GM18508 (cell line): ENCODE data around the gene CDK14.
A peak's percentile ranks its signal among the peaks of the same experiment; 100 is the strongest.
"Not testable (repeated sequence)": the region's sequence is repeated elsewhere in the genome, so short reads cannot be mapped to it uniquely, and the experiment has no call there.

Source experiments
- ATAC-seq: cut with Tn5 transposase; IDR thresholded peaks from one replicate; pipeline ENCODE4 v1.9.1; 2021; ENCODE audit warnings: moderate number of reproducible peaks; ENCODE audit not compliant: insufficient read depth, unreplicated experiment

Gene CDK14

DNA sequence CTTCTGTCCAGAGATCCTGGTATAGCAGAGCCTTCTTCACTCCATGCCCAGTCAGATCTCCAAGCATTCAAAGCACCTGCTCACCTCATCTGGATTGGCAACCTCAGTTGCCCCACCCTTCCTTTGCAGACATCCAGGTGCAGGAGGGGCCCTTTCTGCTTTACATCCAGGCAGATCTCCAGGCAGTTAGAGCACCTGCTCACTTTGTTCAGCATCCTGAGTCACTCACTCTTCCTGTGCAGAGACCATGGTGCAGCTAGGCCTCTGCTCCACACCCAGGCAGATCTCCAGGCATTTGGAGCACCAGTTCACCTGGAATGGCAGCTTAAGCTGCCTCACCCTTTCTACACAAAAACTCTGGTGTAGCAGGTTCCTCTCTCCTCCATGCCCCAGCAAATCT lies 153.1 kb downstream of the CDK14 start:
- ATAC-seq = no peak

DNA sequence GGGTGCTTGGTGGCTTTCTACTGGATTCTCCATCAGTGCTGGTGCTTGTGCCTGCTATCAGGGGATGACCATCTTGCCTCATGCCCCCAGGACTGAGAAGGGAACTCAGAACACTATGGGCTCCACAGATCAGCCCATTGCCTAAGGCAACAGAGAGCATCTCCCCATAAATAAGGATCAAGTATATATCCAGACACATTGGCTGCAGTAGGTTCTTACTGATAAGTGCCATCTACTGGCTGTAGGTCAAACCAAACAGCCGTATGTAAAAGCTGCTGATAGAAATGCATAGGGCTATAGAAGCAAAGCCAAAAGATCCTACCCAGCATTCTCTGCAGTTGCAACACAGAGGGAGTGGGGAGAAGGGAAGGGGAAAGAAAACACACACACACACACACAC lies 153.7 kb downstream of the CDK14 start:
- no peak for ATAC-seq

DNA sequence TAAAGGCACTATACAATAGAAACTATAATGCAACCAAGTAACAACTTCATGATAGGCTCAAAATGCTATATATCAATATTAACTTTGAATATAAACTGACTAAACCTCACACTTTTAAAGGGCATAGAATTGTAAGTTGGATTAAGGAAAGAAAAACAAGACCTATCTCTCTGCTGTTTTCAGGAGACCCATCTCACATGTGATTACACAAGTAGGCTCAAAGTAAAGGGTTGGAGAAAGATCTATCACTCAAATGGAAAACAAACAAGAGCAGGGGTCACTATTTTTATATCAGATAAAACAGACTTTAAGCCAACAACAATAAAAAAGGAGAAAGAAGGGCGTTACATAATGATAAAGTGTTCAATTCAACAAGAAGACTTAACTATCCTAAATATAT lies 155.5 kb downstream of the CDK14 start:
- no peak for ATAC-seq

DNA sequence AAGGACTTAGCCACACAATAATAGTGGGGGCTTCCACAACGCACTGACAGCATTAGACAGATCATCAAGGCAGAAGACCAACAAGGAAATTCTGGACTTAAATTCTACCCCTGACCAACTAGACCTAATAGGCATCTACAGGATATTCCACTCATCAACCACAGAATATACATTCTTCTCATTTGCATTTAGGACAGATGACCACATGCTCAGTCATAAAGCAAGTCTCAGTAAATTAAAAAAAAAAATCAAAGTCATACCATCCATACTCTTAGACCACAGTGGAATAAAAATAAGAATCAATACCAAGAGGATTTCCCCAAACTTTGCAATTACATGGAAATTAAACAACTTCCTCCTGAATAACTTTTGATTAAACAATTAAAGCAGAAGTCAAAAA lies 155.9 kb downstream of the CDK14 start:
- peak; percentile 57 for ATAC-seq

DNA sequence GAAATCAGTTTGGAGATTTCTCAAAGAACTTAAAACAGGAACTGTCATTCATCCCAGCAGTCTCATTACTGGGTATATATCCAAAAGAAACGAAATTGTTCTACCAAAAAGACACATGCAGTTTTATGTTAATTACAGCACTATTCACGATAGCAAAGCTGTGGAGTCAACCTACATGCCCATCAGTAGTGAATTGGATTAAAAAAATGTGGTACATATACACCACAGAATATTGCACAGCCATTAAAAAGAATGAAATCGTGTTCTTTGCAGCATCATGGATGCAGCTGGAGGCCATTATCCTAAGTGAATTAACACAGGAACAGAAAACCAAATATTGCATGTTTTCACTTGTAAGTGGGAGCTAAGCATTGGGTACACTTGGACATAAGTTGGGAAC lies 158.9 kb downstream of the CDK14 start:
- no peak for ATAC-seq

DNA sequence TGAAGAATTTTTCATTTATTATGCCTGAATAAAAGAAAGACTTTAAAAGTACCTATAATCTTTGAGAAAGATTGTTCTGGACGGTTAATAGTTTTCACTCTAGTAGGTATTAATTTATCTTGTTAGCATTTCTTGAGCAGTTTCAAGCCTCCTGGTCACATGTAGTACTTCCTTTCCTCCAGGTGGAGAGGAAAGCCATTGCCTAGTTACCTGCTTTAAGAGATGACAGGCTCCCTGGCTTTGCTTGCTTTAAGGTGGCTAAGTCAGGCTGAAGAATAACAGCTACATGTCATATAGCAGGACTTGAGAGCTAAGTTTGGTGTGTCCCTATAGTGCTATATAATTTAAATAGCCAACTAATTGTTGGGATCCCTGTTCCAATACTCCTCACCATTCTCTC lies 160.2 kb downstream of the CDK14 start:
- ATAC-seq = no peak

DNA sequence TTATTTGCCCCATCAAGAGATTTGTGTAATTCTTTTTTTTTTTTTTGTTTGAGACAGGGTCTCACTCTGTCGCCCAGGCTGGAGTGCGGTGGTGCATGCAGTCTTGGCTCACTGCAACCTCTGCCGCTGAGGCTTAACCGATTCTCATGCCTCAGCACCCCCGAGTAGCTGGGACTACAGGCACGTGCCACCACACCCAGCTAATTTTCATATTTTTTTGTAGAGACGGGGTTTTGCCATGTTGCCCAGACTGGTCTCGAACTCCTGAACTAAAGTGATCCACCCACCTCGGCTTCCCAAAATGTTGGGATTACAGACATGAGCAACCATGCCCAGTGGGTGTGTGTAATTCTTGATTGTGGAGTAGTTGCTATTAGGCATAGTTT lies 161.4 kb downstream of the CDK14 start:
- not testable (repeated sequence) for ATAC-seq

DNA sequence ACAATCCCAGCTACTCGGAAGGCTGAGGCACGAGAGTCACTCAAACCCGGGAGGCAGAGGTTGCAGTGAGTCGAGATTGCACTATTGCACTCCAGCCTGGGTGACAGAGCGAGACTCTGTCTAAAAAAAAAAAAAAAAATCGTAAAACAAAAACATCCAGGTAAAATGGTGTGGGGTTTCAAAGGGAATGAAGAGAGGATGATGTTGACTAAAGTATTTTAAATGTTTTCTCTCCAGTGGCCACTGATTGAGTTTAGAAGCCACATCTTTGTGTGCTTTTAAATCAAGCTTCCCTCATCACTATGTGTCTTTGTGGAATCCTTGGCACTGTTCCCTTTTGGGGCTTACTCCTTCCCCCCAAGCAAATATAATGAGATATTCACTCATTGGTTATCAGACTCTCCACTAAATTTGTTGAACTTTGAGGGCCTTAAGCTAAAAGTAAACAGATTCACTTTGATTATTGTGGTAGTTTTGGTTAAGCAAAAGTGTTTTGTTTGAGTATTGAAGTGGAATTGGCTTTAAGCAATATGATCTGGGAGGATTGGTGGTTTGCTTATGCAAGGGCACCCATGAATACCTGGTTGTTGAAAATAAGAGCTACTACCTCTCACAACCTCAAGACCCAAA lies 162.9 kb downstream of the CDK14 start:
- no peak for ATAC-seq

DNA sequence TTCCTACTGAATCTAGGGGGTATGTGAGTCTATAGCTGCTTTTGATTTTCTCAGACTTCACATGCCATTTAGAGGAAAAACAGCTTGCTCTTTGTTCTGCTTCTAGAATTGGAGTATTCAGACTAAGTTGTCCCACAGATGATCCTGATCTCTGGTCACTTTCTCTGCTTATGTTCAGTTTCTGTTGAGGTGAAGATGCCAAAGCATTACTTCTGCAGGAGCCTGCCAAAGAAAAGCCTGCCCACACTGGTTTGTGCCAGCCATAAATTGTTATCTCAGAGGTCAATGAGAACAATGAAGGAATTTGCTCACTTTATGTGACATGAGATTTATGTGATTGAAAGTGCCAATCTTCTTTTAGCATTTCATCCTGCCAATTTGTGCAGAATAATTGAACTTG lies 163.6 kb downstream of the CDK14 start:
- ATAC-seq = no peak

DNA sequence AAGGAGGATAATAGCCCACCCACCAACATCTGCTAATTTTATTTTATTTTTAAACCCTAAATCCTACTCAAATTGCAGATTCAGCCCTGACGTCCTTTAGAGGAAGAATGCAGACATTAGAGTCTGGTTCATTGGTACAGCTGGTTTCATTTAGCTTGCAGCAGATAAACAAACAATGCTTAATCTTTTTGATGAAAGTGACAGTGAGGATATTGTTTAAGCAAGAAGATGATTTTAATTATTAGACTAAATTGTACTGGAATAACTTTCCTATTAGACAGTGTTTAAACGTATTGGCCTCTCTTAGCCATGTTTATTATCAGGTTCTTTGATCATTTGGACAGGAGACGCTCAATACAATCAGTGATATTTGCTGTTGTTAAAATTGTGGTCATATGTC lies 164.8 kb downstream of the CDK14 start:
- ATAC-seq = no peak

DNA sequence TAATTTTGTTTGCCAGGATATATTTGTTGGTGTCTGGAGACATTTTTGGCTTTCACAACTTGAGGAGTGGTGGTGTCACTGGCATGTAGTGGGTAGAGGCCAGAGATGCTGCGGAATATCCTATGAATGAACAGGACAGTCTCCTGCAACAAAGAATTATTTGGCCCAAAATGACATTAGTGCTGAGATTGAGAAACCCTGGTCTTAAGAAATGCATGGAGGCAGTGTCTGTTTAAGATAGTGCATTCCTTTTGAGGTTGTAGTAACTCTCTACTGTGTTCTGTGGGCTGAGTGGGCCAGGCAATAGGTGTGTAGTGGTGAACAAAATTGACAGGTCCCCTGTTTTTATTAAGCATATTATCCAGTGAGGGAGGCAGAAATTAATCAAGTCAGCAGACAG lies 165.5 kb downstream of the CDK14 start:
- no peak for ATAC-seq

DNA sequence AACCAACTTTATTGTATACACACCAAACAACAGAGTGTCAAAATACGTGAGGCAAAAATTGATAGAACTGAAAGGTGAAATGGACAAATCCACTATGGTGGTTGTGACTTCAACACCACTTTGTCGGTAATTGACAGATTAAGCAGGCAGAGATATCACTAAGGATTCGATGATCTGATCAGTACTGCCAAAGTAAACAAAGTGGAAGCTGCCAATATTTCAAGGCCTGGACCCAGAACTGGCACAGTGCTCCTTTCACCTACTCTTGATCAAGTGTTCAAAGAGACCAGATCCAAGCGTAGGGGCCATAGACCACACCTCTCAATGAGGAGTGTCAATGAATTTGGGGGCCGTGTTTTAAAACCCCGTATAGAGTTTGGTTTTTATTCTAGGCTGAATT lies 167.0 kb downstream of the CDK14 start:
- no peak for ATAC-seq

DNA sequence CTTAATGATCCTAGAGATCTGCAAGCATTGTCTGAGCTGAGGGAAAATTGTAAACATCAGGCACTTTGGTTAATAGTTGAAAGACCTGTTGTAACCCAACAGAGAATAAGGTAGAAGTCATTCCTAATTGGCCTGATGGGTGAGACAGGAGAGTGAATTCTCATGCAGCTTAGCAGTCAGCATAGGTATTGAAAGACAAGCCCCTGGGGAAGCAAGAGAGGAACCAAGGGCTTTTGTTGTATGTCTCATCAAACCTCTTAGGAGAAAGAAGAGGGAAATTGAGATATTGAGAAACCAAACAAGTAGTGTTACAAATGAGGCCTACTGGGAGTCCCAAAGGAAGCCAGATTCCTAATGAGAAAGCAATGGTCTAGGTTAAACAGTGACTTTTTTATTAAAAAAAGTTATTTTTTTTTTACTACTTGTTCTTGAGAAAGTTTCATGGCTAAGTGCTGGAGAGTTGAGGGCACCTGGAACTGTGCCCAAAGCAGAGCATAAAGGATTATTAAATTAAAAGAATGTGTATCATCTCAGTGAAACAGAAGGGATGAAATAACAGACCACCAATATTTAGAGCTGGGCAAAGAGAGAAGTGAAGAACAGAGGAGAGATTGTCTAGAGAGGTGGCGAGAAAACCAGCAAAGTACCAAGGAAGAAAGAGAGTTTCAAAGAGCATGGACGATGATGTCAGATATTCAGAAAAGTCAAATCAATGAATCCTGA lies 168.9 kb downstream of the CDK14 start:
- ATAC-seq = no peak

DNA sequence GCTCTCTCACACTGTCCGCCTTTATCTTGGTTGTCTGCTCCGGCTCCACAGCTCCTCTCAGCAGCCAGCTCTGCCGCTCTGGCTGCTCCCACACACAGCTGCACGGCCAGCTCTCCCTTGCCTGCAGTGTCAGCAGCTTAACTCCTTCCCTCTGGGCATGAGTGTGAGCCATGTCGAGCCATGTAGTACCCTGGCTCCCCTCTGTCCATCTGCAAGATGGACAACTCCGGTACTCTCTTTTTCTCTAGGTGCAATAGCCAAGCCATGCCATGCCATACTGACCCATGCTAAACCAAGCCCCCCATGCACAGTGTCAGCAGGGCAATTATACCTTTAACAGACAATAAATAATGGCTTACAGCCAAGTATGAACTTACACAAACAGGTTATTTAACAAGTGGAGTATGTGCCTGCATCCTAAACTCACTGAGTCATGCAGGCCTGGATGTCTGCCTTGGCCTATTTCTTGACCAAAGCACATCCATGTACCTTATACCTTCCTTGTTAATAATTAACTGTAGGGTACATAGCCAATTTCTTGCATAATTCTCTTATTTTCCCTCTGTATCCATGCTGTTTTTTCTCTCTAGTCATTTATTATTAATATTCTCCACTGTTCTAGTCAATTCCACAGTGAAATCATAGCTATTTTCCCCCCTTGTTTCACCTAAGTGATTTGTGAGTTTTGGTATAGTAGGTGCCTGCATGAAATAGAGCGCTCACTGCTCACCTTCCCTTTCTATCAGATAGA lies 170.9 kb downstream of the CDK14 start:
- no peak for ATAC-seq

DNA sequence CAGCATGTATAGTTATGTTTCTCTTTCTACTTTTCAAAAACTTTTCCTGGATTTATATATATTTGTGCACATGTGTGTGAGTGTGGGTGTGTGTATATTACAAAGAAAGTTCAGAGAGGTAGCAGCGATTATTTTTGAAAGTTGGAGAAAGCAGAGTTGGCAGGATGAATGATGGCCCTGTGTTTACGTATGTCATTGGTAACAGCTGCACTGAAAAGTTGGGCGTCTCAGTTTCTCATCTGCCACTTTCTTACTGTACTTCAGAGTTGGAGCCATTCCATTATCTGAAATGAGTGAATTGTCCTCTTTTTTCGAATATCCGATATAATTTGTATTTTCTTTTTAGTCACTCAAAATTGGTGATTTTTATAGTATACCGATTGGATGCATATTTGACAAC lies 172.2 kb downstream of the CDK14 start:
- ATAC-seq = no peak

DNA sequence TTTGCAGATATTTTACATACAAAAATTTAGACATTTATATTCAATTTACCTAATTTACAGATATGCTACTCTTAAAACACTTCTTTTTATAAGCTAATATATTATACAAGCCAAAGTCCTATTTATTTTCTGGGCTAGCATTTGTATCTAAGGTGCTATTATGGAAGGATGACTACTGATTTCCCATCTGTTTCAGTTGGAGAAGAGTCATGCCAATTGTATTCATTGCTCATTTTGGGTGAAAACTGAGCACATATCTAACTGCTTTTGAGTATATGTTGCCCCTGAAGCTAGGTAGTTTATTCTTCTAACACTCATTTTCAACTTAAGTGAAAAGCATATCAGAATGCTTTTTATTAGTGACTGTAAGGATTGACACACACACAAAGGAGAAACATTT lies 172.9 kb downstream of the CDK14 start:
- ATAC-seq = no peak

DNA sequence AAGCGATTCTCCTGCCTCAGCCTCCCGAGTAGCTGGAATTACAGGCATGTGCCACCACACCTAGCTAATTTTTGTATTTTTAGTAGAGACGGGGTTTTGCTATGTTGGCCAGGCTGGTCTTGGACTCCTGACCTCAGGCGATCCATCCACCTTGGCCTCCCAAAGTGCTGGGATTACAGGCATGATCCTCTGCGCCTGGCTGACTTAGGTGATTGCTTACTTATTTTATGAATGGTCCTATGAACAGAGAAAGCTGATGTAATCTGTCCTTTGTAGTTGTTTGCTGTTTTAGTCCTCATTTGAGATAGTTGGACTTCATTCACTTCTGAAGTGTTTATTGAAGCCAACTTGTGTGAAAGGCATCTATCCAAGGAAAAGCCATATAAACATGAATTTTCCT lies 173.4 kb downstream of the CDK14 start:
- not testable (repeated sequence) for ATAC-seq

DNA sequence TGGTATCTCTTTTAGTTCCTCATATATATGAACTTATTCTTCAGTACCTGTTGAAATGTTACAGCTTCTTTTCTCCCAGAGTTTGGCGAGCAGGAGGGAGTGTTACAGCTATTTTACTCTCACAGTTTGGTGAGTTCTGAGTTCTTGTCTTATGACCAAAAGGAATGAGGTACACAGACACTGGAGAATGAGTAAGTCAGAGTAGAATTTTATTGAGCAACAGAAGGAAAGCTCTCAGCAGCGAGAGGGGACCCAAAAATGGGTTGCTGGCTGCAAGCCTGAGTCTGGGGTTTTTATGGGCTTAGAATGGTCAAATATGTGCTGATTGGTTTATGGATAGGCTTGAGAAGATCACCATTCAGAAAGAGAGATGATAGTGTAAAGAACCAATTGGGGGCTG lies 175.2 kb downstream of the CDK14 start:
- ATAC-seq = no peak

DNA sequence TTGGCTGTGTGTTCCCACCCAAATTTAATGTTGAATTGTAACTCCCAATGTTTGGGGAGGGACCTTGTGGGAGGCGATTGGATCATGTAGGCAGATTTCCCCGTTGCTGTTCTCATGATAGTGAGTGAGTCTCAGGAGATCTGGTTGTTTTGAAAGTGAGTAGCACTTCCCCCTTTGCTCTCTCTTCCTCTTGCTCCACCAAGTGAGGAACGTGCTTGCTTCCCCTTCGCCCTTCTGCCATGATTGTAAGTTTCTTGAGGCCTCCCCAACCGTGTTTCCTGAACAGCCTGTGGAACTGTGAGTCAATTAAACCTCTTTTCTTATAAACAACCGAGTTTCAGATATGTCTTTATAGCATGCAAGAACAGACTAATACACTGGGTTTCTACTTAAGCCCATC lies 176.3 kb downstream of the CDK14 start:
- ATAC-seq = no peak

DNA sequence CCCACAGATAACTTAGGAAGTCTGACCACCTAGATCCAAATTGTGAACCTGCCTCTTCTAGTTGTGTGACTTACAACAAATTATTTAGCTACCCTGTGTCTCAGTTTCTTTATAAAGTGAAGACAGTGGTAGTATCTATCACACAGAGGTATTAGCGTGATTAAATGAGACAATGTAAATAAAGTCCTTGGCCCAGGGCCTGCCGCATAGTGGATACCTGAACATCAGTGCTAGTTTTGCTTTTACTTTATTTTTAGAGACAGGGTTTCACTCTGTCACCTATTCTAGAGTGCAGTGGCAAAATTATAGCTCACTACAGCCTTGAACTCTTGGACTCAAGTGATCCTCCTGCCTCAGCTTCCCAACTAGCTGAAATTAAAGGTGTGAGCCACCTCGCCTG lies 177.1 kb downstream of the CDK14 start:
- no peak for ATAC-seq

DNA sequence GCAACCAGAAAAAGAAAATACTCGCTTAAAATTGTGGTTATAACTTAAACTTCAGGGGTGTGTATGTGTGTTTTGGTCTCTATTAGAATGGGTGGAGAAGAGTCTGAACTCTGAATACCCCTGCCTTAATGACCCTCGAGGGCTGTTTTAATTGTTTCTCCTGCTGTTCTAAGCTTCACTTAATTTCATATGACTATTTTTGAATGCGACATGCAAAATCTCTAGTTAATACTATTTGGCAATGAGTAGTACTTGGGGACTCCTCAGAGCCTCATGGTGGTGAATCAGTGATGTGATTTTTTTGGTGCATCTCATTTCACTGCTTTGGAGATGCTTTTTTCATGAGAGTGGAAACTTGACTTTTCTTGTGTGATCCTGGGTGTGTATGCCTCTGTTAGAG lies 178.6 kb downstream of the CDK14 start:
- no peak for ATAC-seq
